GM19397 (cell line): ENCODE measurements around the gene FAF1.
A peak's percentile ranks its signal among the peaks of the same experiment; 100 is the strongest.
"Not testable (repeated sequence)": the region's sequence is repeated elsewhere in the genome, so short reads cannot be mapped to it uniquely, and the experiment has no call there.

Experiments used
- ATAC-seq: cut with Tn5 transposase; IDR thresholded peaks from one replicate; pipeline ENCODE4 v1.9.1; 2021; ENCODE audit warnings: mild to moderate bottlenecking, moderate library complexity; ENCODE audit not compliant: unreplicated experiment

Gene FAF1

DNA sequence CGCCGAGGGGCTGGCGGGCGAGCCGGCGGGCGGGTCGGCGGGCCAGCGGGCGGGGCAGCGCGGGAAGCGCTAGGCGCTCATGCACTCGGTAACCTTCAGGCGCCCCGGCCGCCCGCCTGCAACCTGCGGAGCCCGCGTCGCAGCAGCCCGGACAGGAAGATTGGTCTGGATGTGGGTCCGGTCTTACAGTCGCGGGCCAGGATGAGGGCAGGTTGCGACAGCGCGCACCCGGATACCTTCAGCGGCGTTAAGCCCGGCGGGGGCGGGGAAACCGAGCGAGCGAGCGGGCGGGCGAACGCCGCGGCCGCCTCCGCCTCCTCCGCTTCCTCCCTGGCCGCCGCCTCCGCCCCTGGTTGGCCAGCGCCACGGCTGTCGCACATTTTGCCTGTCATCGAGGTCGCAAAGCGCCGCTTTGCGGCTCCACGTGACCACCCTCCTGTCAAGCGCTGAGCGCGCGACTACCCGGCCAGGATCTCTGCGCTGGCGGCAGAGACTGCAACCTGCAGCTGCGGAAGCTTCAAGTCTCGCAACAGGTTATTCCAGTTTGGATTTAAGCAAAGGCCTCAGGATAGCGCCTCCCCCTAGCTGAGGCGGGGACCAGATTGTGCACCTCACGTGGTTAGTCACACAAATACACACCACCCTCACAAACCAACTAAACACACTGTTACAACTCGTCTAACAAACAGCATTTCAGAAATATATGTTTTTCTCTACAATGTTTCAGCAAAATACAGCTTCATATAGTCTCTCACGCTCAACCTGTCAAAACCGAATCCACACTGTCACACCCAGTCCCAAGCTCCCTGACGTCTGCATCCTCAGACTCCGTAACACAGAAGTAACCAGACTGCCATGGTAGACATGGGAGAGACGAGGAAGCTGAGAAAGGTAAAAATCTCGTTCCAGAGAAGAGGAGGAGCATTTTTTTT lies at the start of gene FAF1:
FAF1 (minus strand) TSS at position 355 of the 932 bp plus-strand sequence. CDS start 456 bp downstream, outside the sequence.
- ATAC-seq, result peak; percentile 91

DNA sequence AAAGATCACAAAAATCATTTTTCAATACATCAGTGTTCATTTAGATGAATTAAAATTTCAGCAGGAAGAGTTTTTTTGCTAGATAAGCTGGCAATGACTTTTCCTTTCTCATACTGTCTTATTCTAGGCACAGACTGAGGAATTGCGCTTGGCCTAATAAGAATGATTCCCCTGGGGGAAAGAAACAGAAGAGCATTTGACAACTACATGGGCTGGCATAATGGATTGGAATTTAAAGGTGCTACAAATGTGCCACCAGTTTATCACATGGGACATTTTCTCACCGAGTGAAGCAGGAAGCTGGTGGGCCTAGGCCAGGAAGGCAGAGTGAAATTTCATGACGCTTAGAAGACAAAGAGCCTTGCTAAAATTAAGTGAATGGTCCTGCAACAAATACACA lies 49.3 kb upstream of the FAF1 start:
- ATAC-seq, result no peak

DNA sequence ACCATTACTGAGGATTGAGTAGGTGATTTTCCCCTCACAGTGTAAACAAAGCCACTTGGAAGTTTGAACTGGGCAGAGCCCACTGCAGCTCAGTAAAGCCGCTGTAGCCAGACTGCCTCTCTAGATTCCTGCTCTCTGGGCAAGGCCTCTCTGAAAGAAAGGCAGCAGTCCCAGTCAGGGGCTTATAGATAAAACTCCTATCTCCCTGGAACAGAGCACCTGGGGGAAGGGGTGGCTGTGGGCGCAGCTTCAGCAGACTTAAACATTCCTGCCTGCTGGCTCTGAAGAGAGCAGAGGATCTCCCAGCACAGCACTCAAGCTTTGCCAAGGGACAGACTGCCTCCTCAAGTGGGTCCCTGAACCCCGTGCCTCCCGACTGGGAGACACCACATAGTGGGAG lies 45.5 kb upstream of the FAF1 start:
- not testable (repeated sequence) for ATAC-seq

GRCh38 chr1:51002516-51002915 lies 42.4 kb upstream of the FAF1 start:
- no peak for ATAC-seq

DNA sequence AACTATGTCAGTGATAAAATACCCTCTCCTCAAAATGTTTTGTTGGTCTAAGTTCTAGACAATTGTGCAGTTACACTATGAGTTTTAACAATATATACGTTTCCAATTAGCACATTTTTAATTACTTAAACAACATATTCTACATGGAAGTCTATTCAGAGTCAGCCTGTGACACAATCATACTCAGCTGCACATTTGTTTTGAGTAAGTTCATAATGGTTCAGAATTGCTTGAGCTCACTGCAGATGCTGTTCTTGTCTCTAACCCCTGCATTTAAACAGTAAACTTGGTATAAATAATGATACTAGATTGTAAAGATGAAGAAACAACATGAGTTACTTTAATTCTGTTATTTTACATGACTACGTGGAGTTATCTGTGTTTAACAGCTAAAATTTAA lies 40.6 kb upstream of the FAF1 start:
- ATAC-seq, result peak; percentile 30

DNA sequence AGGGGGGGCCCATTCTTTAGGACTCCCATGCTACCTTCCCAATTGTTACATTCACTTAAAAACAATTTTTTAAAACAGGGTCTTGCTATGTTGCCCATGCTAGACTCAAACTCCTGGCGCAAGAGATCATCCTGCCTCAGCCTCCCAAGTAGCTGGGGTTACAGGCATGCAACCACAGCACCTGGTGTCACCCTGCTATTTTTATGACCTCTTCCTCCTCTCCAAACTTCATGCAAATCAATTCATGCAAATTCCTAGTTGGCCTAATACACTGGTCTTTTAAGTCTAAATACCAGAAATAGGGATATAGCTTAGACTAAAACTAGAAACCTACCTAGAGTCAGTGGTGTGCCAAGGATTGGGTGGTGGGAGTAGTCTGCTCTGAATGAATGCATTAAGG lies 40.1 kb upstream of the FAF1 start:
- peak; percentile 80 for ATAC-seq

- not testable (repeated sequence) for ATAC-seq
Measured at GRCh38 chr1:50999375-50999774, 39.3 kb upstream of the FAF1 start.

- ATAC-seq, result no peak
Measured at GRCh38 chr1:50996083-50996482, 36.0 kb upstream of the FAF1 start.

GRCh38 chr1:50995651-50996050 lies 35.6 kb upstream of the FAF1 start:
- ATAC-seq, result no peak

- ATAC-seq, result no peak
Measured at GRCh38 chr1:50994997-50995396, 34.9 kb upstream of the FAF1 start.

- ATAC-seq, result no peak
Measured at GRCh38 chr1:50993645-50994044, 33.6 kb upstream of the FAF1 start.

DNA sequence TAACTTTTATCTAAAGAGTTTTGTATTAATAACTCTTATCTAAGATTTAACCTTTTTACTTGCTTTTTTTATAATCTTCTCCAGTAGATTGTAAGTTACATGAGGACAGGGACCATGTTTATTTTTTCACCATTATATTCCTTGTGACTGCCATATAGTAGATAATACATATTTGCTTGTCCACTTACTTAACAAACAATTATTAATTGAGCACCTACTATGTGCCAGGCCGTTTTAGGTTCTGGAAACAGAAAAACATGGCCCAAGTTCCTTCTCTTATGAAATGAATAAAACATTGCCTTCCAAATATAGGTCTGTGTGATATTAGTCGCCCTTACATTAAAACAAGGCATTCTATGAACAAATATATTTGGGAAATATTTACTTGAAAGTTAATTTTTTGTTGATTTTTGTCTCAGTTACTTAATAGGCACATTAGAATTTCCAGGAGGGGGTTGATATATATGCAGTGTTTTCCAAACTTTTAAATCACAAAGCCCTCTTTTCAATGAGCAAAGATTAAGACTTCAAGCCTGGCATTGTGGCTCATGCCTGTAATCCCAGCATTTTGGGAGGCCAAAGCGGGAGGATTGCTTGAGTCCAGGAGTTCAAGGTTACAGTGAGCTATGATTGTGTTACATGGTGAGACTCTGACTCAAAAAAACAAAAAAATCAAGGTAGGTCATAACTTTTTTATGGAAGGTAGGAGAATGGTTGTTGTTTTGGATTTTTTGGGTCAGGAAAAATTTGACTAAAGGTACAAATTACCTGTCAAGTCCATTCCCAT lies 32.7 kb upstream of the FAF1 start:
- no peak for ATAC-seq

- no peak for ATAC-seq
Measured at GRCh38 chr1:50989694-50990093, 29.6 kb upstream of the FAF1 start.

- ATAC-seq, result no peak
Measured at GRCh38 chr1:50986653-50987052, 26.6 kb upstream of the FAF1 start.

GRCh38 chr1:50985094-50985493 lies 25.0 kb upstream of the FAF1 start:
- ATAC-seq, result no peak

- ATAC-seq, result no peak
Measured at GRCh38 chr1:50983219-50983802, 23.2 kb upstream of the FAF1 start.

GRCh38 chr1:50982611-50983010 lies 22.5 kb upstream of the FAF1 start:
- no peak for ATAC-seq

DNA sequence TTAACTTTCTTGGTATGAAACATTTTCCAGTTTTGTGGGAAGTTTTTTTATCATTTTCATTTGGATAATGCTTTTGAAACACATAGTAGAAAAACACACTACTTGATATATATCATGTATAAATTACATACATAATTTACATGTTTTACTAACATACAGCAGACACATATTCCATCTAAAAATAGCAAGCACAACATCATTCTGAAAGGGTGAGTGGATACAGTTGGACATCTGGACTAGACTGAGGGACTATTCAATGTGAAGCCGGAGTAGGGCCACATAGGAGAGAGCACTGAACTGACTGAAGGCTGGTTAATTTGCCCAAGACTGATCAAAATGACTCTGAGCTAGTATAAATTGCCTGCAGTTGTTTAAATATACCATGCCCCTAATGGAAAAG lies 21.7 kb upstream of the FAF1 start:
- no peak for ATAC-seq

DNA sequence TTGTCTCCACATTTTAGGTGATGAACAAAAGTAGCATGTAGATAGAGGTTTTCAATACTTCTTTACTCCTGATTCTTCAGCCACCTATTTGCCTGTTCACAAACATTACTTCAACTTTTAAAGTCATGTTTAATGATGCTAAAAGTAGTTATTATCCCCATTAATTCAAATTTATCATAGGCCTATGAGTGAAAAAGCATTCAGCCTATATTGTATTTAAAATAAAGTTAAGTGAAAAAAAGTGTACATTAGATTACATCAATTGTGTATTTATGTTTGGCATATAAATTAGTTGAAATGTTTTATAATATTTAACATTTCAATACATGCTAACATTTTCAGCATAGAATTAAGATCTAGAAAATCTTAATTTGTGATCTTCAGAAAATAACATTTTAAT lies 20.4 kb upstream of the FAF1 start:
- no peak for ATAC-seq

DNA sequence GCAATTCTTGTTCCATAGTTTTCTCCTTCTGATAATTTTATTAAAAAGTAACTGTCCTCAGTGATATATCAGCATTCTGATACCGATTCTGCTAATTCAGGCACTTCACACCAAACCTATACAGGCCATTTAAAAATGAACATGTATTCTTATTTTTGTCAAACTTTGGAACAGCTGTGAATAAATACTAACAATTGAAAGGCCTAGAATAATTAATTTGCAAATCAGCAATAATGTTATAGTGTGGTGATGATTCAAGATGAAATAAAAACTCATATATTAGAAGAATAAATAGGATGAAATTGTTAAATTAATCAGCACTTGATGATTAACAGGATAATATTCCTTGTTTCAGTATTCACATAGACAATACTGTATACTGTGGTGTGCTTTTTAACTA lies 19.9 kb upstream of the FAF1 start:
- no peak for ATAC-seq
